NCI-H1417 treated with DMSO at 0.1 percent for 48 hours (cell line): ENCODE measurements around the gene CATSPER3.

Source experiments
- DNase-seq: peaks from one replicate; lab custom pipeline; 2025; lab: John Stamatoyannopoulos, UW

Gene CATSPER3

DNA sequence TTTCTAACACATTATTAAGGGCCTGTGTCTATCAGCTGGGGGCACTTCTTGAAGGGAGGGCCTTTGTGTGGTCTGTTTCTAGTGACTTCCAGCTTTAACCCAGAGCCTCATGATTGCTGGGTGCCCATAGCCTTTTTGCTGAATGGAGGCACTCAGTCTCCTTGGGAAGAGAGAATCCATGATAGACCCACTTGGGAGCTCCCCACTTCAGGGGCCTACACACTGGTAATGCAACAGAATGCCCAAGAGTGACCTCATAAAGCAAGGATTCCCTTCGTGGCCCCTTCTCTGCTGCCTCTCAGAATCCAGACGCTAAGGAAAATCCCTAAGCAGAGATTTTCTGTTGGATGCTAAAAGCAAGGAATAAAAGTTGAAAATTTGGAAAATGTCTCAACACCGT, at the start of gene CATSPER3:
TSS of gene CATSPER3 (plus strand) at position 301 of the 400 bp plus-strand sequence. CDS start at position 386, 85 bp downstream.
- no peak for DNase-seq

DNA sequence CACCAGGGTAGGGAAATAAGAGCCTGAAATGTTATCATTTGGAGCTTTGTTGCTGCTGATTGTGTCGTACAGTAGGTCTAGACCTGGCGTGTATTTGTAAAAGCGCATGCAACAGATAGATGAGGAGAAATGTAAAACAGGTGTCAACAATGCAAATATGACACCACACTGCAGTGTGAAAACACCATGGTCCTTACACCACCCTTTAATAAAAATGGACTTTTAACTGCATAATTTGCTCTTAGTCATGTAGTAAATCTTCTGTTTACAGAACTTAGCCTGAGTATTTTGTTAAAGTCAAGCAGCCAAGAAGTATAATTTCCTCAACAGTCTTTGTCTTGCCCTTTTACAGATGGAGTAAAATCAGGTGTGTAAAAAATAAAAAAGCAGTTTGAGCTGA, 48.8 kb upstream of the CATSPER3 start:
- DNase-seq = no peak

DNA sequence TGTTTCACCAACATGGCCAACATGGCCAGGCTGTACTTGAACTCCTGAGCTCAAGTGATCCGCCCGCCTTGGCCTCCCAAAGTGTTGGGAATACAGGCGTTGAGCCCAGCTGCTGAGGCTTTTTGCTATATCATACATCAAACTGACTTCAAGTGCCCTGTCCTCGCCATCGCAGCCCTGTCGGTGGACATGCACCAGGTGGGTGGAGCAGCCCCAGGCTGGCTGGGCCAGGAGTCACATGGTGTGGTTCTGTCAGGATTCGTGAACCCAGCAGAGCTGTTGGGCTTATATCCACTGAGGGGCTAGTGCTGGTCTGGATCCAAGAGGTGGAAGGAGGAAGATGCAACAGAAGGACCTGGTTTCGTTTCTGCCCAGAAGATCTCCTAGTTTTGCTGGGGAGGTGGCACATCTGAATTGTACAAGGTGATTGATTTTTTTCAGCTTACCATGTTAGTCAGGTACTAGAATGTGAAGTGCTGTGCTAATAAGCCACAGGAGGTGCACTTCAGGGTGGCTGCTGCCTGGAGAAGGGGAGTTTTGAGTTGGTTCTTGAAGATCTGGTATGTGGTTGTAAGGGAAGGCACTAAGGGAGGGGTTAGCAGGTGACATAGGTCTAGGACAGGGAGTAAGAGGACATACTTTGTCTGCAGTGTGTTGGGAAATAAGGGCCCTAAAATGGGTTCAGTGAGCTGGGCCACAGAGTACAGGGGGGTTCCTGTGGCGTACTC, 46.7 kb upstream of the CATSPER3 start:
- DNase-seq = no peak

DNA sequence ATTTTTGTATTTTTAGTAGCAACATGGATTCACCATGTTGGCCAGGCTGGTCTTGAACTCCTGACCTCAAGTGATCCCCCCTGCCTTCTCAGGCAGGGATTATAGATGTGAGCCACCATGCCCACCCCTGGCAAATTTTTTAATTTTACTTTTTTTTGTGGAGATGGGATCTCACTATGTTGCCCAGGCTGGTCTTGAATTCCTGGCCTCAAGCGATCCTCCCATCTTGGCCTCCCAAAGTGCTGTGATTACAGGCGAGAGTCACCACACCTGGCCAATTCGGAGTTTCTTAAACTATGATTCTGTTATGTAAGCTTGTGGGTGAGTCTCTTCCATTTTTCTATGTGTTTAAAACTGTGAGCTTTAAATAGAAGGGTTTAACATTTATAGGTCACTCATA, 35.2 kb upstream of the CATSPER3 start:
- no peak for DNase-seq

DNA sequence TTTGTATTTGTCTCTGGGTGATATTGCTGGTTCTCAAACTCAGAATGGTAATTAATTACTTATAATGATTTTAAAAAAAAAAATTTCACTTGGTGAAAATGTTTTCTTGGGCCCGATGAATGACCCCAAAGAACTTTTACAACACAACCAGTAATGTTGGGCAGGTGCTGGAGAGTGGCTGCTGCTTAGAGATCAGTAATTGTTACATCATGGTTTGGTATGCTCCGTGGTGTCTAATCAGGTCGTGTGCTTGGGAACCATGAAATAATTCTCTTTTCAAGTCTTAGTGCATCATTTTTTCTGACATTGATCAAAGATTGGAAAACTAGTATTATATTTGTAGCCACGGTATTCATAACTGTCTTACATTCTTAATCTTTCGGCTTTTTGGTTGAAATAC, 33.5 kb upstream of the CATSPER3 start:
- no peak for DNase-seq

DNA sequence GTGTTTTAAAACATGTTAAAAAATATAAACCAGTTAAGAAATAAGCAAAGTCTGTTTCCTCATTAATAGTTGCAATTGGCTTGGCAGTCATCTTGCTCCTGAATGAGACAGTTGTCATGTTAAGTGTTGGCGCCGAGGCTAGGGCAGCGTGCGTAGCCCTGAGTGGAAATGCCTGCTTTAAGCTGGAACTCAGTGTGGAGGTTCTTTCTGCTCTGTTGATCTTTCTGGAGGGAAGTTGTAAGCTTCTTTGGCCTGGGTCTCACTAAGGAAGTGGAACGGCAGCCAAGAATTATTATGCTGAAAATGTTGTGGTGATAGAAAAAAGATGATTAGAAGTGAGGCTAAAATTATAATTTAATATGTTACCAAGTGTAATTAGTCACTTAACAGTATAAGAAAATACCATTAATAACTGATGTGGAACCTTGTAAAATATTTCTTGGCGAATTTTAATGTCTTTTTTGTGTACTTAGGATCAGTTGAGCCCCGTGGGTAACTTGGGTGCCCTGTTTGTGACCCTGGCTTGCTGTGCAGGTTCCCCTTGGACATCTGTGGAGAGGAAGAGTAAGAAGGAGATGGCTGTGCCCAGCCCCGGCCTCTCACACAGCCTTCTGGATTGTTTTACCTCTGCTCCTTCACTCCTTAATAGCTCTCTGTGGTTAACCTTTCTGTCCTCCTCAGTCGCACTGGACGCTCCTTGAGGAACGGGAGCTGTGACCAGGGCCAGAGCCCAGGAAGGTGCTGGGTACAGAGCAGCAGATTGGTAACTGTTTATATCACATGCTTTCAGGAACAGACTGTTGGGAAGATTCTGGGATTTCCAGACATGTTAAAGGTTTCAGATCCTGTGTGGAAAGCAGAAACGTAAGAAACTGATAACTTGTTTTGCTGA, 31.8 kb upstream of the CATSPER3 start:
- DNase-seq = no peak

DNA sequence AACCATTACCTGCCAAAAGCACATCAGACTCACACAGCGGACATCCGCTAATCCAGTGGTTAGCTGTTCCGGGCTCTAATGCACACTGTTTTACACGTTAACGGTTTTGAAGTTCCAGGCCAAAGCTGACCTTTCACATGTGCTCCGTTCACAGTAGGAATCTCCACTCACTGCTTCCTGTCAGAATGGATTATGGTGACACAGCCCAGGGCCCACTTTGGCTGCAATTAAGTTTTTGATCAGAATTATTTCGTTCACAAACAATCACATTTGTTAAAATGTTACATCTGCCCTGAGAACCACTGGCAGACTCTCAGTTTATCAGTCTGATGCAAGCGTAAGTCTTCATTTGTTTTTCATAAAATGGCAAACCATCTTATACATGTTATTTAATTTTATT, 30.2 kb upstream of the CATSPER3 start:
- DNase-seq = no peak

DNA sequence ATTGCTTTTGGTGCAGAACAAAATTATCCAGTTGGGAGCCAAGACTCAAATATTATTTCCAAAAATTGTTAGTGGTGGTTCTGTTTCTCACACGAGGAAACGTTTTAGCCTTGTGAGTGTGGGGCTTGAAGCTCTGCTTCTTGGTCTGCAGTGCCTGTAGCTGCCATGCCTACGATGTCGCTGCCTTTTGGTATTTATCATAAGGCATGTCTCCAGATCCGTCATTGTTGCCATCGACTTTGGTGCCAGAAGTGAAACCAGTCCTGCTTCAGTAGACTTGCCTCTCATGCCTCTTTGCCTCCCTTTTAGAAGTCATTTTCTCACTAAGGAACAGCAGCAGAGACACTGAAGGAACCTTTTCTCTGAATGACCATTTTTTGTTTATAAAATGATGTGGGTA, 29.7 kb upstream of the CATSPER3 start:
- DNase-seq = no peak

DNA sequence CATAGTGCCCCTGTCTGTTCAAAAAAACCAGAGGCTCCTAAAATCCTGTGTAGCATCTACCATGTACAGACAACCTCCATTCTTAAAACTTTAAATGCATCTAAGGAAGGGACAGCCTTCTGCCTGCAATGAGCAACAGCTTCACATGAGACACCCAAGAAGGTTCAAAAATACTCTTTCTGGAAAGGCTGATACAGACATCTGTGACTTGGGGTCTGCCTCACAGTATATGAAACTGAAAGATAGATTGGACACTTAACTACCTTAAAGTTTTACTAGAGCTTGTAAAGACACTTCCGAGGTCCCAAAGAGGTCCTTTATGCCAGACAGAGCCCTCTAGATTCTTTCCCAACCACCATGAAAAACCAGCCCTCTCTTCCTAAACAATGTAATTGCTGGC, 28.2 kb upstream of the CATSPER3 start:
- DNase-seq = no peak

DNA sequence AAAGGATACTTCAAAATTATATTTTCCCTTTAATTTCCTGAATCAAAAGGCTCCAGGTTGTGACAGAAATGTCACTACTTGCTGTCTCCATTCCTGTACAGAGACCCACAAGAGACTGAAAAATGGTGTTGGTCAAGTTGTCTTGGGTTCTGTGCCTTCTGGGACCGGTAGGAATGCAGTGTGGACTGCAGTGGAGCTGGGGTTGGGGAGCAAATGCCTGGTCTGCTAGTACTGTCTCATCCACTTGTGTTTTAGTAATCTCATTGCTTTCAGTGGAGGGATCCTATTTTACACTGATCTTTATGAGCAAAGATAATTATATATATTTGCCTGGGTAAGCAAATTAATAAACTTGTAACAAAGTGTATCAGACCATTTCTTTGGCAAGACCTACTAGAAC, 24.2 kb upstream of the CATSPER3 start:
- DNase-seq = no peak

DNA sequence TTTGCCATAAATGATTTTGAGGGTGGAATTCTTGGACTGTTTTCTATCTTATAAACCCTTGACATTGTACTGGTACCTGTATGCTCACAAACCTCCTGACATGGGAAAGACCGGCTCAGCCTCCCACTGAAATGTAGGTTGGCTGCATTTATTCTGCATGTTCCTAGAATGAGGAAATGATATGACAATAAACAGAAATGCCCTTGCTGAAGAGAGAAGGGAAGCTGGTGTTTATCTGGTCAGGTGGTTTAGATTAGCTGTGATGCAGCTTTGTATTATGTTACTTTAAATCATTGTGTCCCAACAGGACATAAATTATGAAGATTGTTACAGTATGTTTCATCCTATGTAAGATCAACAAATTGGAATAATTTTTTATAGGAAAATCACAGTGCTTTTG, 23.1 kb upstream of the CATSPER3 start:
- no peak for DNase-seq

DNA sequence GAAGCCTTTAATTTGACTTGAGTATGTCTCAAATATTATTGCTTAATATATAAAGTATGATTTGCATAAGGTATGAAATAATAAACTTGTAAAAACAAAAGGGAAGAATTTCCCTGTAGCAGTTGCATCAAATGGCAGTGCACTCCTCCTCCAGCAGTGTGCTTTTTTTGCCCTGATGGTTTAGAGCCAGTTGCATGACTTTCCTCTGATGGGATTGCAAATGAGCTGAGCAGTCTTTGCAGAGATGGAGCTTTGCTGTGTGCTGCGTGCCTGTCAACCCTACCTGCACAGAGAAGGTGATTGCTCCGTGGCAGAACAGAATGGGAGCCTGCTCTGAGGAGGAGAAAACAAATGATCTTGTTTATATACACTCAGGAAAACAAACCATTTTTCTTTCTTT, 22.7 kb upstream of the CATSPER3 start:
- DNase-seq = no peak

DNA sequence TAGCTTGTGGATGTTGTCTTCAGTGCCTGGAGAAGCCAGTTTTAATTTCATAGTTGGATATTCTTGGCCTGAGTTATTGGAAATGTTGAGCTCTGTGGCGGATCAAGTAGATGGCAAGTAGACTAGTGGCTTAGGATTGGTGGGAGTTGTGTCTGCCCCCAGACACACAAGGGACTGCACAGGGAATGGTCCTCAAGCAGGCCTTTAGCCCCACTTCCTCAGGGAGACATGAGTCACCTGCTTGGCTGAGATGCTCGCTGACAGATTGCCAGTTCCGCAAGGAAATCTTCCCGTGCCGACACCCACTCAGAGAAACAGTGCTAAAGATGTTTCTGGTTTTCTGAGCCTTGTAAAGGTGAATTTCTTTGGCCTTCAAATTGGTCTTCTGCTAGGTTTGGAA, 18.8 kb upstream of the CATSPER3 start:
- no peak for DNase-seq

DNA sequence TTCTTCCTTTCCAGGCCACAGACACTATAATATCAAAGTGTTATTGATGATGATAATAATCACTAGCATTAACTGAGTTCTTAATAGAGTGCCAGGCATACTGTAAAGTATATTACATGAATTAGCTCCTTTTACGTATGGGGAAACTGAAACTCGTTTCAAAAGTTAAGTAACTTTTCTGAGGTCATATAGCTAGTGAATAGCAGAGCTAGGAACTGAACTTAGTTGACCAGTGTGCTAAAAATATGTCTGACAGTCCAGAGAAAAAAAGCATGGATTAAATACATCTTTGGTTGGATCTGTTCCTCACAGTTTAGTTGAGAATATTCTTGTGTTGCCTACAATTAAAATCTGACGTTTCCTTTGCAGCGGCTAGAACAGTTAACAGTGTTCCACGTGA, 18.4 kb upstream of the CATSPER3 start:
- no peak for DNase-seq

DNA sequence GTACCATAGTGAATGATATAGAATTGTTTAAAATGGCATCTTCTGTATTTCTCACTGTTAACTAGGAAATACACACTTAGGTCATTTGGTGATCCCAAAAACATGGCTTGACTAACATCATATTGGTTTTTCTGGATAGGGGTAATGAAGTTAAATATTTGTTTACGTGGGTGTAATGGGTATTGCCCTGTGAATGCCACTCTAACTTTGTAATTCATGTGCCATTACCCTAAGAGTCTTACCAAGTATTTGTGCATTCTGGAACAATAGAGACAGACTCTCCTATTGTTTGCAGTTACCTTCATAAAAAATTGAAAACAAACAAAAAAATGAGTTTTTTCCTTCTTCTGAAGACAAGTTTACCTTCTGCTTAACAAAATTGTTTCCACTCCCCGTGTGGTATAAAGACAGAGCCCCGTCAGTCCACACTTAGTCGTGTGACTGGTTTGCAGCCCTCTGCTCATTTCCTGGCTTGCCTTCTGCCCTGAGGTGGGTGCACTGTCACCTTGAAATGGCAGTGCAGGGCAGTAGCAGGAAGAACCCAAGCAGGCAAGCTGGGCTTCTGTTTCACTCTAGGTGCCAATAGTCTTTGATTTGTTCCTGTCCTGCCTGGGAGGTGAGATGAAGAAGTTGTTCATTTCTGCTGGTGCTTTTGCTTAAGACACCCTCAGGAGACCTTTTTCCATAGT, 9.6 kb upstream of the CATSPER3 start:
- no peak for DNase-seq

DNA sequence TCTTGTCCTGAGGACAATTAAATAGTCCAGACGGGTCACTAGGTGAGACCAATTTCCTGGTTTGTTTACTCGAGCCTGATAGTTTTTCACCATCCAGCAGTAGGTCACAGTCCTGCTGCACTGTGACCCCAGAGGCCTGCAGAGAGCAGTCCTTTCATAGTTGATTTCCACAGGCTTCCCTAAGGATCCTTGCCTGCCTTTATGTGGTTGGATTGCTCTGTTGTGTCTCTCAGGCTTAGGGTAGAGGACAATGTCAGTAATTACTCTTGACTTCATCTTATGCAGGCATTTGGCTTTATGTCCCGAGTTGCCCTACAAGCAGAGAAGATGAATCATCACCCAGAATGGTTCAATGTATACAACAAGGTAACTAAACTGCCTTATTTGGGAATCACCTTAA, 9.0 kb upstream of the CATSPER3 start:
- DNase-seq = no peak

DNA sequence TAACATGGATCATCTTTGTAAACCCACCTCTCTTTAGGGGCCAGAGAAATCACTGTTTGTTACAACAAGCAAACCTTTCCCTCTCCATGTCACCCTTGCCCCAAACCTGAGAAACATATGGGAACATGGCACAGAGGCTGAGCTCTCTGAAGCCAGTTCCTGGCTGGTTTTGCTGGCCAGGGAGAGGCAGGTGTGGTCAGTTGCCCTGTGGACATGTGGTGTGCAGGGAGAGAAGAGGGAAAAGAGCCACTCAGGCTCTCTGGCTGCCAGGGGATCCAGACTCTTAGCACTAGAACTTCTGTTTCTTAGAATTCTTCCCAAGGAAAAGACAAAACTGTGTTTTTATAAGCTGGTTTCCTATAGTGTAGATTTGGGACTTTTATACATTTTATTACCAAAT, 4.6 kb upstream of the CATSPER3 start:
- no peak for DNase-seq

DNA sequence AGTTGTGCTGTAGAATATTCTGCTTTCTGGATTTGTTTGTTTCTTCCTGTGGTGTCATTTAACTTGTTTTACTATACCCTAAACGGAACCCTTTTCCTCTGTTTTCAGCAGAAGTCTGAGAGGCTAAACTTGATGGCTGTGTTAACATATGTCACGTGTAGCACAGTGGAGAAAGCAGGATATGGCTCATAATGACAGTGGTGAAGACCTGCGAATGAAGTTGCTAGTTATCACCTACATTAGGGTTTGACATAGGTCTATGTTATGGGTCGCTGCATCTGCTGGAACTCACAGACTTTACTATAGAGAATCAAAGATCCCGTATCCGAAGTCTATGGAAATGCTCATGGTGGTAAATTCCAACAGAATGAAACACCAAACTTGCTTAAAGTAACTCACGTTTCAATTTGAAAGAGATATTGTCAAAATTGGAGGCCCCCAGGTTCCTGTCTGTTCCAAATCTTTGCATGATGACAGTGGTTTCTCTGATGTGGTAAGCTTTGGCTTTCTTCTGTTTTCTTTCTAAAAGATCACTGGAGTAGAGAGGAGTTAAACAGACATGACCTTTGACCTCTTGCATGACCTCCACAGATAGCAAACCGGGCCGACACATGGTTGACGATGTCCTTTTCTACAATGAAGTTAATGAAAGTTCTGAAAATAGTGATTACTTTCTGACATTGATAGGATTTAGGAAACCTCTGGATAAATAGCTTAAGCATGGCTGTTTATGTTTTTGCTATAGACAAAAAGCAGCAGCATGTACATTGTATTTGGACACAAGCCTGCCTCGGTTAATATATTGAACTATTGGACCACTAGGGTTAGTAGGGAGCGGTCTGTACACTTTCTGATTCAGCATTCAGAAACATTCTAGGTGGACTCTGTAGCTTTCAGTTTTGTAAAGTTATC, 3.1 kb upstream of the CATSPER3 start:
- no peak for DNase-seq

DNA sequence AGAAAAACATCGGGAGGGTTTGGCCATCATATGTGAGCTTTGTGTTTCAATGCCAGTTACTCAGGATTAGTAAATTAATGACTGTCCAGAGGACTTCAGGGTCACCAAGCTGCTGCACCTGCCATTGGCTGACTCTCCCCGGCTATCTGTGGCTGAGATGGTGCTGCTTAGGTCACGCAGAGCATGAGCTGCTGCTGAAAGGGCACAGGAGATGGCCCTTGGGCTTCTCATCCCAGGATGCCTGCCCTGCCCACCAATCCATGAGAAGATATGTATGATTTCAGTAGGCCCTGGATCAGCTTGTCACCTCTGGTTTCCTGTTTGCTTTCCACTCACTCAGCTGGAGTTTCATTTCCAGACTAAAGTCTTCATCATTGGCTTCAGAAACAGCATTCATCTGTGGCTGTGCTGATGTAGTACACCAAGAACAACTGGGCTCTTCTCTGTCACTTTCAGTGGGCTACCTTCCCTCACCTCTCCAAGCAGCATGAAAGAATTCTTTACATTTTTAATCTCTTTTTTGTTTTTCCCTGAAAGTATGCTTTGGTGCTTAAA, 2.4 kb upstream of the CATSPER3 start:
- DNase-seq = no peak

DNA sequence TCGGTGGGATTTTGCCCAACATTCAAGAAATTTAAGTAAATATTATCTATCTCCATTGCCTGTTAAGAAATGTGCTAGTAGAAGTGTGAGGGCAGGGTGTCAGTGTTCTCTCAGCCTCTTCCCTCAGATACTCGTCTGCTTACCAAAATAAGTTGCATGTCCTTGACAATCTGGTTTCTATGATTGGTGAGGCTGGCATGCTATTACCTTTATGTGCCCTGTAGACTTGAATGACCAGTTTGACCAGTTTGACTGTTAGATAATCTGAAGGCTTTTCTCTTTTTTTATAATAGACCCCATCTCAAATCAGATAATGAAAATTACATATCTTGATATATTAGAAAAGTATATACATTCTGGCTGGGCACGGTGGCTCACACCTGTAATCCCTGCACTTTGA, 348 bp downstream of the CATSPER3 start:
- DNase-seq = no peak

DNA sequence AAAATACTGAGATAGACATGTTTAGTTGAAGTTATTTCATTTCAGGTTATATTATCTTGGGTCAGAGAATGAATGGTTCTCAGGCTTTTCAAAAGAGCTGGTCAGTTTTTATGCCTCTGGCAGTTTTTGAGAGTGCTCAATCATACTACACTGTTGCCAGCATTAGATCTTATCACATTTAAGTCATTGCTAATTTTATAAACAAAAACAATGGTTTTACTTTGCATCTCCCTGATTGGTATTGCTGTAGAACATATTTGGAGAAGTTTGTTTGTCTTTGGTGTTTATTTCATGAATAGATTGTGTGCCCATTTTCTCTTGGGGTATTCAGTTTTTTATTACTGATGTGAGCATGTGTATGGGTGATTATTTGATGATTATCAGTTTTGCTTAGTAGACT, 1.5 kb downstream of the CATSPER3 start:
- DNase-seq = no peak
